ENCODE results near the gene EHBP1L1.
"Not testable (repeated sequence)": the region's sequence is repeated elsewhere in the genome, so short reads cannot be mapped to it uniquely, and the experiment has no call there.

EHBP1L1 gene

DNA sequence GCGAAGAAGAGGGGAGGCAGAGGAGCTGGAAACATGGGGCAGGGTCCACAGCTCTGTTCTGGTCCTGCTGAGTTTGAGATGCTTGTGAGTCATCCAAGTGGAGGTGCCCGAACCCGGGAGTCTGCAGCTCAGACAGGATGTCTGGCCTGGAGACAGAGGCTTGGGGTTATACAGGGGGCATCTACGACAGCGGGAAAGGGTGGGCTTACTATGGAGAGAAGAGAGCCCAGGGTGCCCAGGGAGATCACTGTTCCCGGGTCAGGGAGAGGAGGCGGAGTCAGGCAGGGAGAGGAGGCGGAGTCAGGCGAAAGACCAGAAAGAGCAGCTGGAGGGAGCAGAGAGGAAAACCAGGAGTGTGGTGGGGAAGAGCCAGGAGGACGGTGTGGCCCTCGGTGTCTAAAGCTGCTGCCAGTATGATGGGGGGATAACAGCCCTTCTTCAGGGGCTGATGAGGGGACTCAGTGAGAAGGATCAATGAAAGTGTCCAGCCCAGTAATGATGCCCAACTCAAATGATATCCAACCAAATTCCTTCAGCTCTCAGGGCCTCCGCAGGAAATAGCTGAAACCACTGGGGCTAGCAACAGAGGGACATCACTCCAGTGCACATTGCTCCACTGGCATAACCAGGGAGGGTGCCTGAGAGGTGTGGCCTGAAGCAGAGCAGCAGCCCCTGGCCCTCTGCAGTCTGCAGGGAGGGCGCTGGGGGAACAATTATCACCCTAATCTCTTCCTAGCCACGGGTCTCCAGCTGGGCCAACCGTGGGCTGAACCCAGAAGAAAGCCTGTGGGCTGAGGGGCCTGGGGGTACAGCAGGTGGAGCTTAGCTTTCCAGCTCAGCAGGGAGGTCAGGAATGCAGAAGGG, 15.1 kb upstream of the EHBP1L1 start:
- peak; percentile 72 for DNase-seq (ENCODE audit: low spot score)

DNA sequence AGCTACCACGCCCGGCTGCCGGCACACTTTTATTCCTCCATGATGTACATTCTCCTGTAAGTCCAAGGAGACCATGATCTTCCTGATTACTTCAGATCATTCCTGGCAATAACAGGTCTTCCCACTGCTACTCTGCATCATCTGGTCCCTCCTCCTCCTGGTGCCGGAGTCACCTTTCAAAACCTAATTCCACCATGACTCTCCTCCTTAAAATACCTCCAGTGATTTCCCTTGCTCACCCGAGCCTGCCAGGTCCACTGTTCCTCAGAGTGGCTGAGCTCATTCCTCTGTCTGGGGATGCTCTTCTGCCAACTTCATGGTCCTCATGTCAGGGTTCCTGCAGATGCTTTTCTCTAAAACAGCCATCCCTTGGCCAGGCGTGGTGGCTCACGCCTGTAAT, 13.8 kb upstream of the EHBP1L1 start:
- DNase-seq (ENCODE audit: low spot score): no peak

DNA sequence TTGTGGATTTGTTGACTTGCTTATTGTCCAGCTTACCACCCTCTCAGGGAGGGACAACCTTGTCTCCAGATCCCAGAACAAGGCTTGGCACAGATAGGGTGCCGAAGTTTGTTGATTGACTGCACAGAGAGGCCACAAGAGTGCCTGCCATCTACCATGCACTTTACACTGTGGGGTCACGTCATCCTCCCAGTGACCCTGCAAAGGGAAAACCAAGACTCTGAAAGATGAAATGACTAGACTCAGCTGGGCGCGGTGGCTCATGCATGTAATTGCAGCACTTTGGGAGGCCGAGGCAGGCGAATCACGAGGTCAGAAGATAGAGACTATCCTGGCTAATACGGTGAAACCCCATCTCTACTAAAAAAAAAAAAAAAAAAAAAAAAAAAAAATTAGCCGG, 13.1 kb upstream of the EHBP1L1 start:
- no peak for DNase-seq (ENCODE audit: low spot score)

DNA sequence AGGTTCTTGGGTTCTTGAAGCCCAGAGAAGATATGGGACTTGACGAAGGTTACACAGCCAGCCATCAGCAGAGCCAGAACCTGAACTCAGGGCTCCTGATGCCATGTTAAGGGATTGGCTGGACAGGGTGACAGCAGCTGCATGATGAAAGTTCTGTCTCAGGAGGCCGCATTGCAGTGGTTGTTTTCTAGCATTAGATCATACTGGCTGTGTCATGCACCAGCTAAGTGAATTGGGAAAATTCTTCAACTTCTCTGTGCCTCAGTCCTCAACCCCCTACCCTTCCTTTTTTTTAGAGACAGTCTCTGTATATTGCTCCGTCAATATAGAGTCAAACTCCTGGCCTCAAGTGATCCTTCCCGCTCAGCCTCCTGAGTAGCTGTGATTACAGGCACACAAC, 12.3 kb upstream of the EHBP1L1 start:
- no peak for DNase-seq (ENCODE audit: low spot score)

DNA sequence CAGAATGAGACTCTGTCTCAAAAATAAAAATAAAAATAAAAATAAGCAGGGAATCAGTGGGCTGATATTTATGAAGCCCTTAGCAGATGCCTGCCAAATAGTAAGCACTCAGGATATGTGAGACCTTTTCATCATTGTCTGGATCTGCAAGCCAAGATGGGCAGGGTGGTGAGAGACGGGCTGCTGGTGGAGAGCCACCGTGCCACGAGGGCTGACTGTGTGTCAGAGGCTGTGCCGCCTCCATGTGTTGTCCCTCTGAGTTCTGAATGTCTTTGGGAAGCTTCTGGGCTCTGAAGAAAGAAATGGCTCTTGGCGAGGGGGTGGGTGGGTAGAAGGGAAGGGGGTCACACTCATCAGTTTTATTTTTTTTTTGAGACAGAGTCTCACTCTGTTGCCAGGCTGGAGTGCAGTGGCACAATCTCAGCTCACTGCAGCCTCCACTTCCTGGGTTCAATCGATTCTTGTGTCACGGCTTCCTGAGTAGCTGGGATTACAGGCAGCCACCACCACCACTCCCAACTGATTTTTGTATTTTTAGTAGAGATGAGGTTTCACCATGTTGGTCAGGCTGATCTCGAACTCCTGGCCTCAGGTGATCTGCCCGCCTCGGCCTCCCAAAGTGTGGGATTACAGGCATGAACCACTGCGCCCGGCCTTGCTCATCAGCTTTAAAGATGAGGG, 10.8 kb upstream of the EHBP1L1 start:
- DNase-seq (ENCODE audit: low spot score): not testable (repeated sequence)

DNA sequence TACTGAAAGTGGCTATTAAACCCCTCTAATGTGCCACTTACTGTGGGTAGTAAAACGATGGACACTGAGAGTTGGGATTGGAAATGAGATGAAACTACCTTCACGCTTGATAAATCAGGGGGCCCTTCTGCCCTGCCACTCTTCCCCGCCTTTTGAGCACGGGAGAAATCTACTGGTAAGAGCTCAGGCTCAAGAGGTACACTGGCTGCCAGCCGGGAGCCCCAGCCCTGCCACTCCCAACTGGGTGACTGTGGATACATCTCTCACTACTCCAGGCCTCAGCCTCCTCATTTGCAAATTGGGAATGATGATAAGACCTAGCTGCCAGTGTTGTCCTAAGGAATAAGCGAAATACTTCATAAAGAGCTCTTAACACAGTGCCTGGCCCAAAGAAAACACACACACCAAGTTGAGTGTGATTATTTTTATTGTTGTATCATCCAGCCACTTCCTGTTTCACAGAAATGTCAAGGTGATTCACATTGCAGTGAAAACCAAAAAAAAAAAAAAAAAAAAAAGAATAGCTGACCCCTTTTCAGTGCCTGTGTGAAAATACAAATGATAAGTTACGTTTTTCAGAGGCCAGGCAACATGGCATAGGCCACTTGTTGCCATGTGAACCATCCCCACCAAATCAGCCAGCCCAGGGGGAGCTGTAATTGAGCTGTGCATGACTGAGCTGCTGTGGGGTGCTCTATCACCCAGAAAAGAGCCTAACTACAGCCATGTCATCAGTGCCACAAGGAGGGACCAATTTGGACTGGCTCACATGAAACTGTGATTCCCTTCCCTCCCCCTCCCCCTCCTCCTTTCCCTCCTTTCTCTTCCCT, 10.0 kb upstream of the EHBP1L1 start:
- no peak for DNase-seq (ENCODE audit: low spot score)

DNA sequence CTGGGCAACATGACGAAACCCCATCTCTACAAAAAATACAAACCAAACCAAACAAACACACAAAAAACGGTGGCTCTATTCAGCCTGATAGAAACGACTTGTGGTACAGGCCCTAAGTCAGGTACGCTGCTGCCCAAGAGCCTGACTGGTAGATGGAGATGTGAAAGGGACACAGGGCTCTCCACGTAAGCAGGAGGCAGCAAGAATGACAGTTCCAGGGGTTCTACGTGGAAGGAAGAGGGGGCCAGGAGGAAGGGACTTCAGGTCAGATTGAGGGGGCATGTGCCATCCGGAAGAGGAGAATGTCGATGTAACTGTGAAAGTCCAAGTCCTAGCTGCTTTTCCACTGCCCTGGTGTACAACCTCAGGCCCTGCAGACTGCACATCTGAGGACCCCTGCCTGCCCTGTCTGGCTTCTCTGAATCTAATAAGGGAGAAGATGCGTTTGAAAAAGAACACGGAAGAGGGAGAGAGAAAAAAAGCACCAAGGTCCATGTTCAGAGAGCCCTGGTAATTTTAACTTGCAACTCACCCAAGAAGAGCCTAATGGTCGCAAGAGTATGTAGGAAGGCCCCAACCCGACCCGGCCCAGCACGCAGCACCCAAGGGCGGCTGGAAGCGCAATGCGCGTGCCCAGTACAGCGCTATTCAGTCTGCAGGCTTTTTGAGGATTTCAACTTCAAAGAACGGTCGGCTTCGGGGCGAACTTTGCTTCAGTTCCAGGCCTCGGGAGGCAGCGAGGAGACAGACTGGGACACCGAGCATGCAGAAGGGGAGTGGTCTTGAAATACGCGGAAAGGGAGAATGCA, 6.5 kb upstream of the EHBP1L1 start:
- DNase-seq (ENCODE audit: low spot score): no peak

DNA sequence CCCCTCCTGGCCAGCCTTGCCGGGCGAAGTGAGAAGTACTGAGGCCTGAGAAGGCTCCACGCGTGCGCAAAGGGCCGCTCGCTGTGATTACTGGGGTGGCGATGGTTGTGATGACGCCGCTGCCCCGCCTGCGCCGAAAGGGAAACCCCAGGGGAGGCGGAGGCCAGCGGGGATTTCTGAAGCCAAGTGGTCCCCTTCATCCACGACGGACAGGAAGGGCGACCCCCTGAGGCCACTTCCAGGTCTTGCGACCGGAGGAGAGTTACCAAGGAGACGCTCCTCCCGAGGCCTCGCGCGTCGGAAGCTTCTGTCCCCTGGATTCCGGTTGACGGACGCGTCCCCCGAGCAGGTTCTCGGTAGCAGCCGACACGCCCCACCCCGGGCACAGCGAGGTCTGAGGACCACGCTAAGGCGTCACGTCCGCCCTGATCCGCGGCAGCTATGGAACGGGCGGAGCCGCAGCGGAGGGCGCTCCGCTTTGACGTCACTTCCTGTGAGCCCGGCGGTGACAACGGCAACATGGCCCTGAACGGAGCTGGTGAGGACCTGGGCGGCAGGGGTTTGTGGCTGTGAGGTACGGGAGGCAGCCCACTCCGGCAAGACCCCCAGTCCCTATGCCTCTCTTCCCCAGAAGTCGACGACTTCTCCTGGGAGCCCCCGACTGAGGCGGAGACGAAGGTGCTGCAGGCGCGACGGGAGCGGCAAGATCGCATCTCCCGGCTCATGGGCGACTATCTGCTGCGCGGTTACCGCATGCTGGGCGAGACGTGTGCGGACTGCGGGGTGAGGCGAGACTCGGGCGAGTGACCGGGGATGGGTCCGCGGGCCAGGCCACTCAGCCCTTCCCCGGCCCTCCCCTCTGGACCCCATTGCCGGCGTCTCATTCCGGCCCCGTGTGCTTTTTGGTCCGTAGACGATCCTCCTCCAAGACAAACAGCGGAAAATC, 5.6 kb upstream of the EHBP1L1 start, which contains the start of gene ZNRD2:
Gene ZNRD2, plus strand, starts transcription at position 505 of the 946 bp plus-strand sequence. Its CDS starts 15 bp downstream, at position 520.
- DNase-seq (ENCODE audit: low spot score): peak; percentile 99

DNA sequence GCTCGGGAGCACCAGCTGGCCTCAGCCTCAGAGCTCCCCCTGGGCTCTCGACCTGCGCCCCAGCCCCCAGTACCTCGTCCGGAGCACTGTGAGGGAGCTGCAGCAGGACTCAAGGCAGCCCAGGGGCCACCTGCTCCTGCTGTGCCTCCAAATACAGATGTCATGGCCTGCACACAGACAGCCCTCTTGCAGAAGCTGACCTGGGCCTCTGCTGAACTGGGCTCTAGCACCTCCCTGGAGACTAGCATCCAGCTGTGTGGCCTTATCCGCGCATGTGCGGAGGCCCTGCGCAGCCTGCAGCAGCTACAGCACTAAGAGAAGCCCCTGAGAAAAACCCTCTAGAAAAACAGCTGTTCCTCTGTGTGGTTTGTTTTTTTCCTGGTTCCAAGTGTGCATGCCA, 4.4 kb upstream of the EHBP1L1 start:
- no peak for DNase-seq (ENCODE audit: low spot score)

DNA sequence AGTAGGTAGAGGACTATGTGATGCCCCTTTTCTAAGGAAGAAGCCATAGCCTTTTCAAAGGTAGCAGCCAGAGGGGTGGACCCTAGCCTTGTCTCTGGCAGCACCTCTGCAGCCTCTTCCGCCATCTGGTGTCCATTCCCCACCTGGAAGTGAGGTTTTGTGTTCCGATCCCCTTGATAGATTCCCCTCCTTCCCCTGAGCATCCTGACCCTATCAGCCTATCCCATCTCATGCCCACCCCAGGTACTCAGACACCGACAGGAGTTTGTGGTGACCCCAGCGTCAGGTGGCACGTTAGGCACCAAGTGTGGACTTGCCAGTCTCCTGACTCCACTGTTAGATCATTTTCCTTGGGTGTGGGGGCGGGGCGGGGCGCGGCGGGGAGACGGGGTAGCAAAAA, 3.9 kb upstream of the EHBP1L1 start:
- no peak for DNase-seq (ENCODE audit: low spot score)

DNA sequence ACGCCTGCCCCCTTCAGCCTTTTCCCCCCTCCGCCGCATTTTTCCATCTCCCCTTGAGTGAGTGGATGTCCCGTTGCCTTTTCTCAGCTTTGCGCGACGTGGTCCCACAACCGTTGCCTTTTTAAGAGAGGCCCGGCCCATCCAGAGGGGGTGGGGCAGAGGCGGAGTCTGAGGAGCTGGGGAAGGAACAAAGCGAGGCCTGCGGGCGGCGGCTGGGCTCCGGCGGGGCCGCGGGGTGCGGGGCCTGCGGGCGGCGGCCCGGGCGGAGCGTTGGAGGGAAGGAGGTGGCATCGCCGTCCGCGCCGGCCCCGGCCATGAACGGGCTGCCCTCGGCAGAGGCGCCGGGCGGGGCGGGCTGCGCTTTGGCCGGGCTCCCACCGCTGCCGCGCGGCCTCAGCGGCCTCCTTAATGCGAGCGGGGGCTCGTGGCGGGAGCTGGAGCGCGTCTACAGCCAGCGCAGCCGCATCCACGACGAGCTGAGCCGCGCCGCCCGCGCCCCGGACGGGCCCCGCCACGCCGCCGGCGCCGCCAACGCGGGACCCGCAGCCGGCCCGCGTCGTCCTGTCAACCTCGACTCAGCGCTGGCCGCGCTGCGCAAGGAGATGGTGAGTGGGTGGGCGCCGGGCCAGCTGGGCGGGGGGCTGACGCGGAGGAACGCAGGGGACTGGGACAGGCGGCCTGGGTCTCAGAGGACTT, 3.3 kb upstream of the EHBP1L1 start, which contains the start of gene FAM89B:
Gene FAM89B, plus strand, starts transcription at position 183 of the 696 bp plus-strand sequence. Its CDS starts 132 bp downstream, at position 315.
- DNase-seq (ENCODE audit: low spot score): peak; percentile 89

DNA sequence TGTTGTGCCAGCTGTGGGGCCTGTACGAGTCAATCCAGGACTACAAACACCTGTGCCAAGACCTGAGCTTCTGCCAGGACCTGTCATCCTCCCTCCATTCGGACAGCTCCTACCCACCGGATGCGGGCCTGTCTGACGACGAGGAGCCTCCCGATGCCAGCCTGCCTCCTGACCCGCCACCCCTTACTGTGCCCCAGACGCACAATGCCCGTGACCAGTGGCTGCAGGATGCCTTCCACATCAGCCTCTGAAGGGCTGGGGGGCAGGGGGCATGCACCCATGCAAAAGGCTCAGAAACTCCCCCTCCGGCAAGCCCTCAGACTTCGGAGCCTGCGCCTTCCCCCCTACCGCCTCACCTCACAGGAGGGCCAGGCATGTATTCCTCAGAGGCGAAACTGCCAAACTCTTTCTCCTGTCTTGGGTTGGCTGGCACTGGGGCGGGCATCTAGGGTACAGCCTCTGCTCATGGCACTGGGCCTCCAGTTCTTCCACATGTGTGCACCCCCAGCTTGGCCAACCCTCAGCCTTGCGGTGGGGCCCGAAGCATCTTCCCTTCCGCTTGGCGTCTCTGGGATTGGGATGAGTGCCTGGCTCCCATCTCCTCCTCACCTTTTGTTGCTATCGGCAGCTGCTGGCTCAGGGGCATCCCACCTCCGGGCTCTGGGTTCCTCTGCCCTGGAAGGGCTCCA, 2.3 kb upstream of the EHBP1L1 start:
- no peak for DNase-seq (ENCODE audit: low spot score)

DNA sequence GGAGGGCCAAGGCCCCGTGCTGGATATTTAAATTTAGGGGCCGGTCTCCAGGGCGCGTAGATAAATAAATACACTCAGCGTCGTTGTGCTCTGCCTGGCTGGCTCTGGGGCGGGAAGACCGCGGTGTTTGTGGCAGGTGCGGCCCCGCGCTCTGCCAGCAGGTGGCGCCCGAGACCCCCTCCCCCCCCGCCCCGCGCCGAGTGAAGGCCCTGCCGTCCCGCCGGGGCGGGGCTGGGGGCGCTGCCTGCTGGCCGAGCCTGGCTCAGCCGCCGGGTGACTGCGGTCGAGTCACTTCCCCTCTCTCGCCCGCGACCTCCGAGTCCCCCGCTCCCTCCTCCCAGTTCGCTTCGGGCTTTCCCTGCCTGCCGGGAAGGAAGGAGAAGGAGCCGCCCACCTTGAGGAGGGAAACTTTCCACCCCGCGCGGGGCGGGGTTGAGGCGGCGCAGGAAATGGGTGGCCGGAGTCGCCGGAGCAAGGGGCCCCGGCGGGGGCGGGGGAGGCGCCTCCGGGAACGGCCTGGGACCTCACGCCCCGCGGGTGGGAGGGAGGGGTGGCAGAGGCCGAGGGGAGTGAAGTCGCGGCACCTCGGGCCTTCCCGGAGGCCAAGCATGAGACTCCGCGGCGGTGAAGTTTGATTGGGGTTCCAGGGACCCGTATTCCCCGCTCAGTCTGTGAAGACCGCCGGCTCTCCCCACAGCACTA, 1.6 kb upstream of the EHBP1L1 start:
- peak; percentile 94 for DNase-seq (ENCODE audit: low spot score)

DNA sequence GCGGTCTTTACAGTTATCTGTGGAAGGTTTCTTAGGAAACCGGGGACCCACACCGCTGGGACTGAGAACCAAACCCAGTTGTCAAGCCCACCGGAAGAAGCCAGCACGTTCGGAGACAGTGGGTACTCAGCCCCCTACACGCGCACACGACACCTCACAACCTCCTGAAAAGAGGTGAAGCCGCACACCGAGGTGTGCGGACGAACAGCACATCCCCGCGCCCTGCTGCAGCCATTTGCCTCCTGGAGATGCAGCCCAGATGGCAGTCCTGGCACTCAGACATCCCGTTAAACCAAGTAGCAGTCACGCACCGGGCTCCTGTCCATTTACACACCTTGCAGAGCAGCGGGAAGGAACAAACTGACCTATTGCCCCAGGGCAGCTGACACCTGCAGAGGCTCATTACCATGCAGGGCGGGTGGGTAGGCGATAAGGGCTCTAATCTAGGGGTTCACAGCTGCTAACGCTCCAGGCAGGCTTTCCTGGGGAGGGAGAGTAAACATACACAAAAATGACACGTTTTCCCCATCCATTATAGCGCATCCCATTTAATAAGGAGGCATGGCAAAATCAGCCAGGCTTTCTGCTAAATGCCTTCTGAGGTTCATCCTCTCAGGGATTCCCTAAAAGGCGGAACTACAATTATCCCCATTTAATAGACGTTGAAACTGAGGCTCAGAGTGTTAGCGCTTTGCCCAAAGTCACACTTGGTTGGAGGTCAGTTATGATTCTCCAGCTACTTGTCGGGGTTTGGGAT, 864 bp upstream of the EHBP1L1 start:
- no peak for DNase-seq (ENCODE audit: low spot score)

DNA sequence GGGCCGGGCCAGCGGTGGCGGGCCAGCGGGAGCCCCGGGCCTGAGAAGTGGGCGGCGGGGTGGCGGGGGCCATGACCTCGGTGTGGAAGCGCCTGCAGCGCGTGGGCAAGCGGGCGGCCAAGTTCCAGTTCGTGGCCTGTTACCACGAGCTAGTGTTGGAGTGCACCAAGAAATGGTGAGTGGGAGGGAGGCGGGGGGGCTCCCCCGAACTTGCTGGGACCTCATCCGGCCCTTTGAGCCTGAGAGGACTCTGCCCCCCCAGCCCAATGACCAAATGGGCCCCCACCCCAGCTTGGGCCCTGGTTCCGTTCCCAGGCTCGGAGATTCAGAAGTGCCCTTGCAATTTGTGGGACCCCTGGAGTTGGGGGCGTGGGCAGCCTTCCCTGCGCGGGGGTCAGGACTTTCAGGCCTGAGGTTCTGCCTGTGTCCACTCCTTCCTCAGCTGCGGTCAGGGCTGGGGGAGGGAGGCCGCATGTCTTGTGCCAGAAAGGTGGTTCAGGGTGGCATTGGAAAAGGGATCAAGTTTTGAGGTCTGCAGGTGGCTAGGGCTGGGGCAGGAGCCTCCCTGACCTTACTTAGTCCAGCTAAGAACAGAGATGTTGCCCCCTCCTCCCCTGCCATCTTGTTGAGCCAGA, 496 bp downstream of the EHBP1L1 start:
- DNase-seq (ENCODE audit: low spot score): no peak

DNA sequence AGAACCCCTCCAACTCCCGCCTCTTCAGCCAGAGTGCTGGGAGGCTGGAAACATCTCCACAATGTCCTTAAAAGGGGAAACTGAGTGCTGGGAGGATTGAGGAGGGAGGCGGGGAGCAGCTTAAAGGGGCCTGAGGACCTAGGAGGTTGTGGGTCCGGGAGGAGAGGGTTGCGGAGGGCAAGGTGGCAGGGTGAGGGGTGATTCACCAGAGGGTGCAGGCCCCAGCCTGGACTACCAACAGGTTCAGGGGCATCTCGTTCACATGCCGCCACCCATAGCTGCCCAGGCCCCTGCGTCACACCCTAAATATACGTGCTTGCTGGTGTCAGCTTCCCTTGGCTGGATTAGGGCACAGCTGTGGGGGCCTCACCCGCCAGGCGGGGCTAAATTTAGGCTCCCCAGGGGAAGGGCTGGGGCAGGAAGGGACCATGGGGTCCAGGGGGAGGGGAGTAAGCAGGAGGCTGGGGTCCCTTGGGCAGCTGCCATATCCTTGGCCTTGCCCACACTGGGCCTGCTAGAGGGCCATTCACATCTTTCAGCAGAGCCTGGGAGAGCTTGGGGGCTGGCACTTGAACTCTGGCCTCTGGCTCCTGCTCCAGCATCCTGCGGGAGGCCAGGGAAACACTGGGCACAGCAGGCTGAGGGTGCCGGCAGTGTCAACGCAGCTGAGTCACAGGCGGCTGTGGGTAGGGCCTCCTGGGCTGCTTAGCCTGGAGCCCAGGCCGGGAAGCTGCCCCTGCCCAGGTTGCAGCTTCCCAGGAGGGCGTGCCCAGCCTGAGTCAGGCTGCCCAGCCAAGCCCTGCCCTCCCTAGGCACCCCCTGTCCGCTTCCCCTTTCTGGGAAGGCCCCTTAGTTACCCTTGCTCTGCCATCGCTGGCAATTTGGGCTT, 1.3 kb downstream of the EHBP1L1 start:
- DNase-seq (ENCODE audit: low spot score): no peak

Measured in ecto neural progenitor cell (in vitro differentiated cells).